Measurements from ENCODE around the gene PAPPA. TPM values are rescaled to one million over a fixed set of nuclear protein-coding genes. Genes with fewer than 3 reads are reported as not detected.

Gene PAPPA
- total RNA-seq, 4 donors from 2014 or later, result 1.0 to 5.0 (median 2.8) TPM

GRCh38 chr9:116309900-116310611 lies 156.5 kb downstream of the PAPPA start:
- no peaks in the 10 kb centered on the region for H3K4me1 ChIP-seq
- no peaks in the 10 kb centered on the region for H3K36me3 ChIP-seq
- TF ChIP-seq CTCF (IDR thresholded peaks at IDR 0.05) (no peak), POLR2A (IDR thresholded peaks at IDR 0.05) (no peak)
- H3K4me3 ChIP-seq (replicated peaks in 1 of 3), result no peak overlapping the region
- no peaks in the 10 kb centered on the region for H3K9me3 ChIP-seq
- intact Hi-C loops (cut with DNase I), result no loop called here
- no peaks in the 10 kb centered on the region for H3K27me3 ChIP-seq
- no peak overlapping the region for H3K27ac ChIP-seq
- no peak for DNase-seq
- WGBS, 2 donors, result 83 to 92% methylated on average over 3 of the region's 3 CpGs

DNA sequence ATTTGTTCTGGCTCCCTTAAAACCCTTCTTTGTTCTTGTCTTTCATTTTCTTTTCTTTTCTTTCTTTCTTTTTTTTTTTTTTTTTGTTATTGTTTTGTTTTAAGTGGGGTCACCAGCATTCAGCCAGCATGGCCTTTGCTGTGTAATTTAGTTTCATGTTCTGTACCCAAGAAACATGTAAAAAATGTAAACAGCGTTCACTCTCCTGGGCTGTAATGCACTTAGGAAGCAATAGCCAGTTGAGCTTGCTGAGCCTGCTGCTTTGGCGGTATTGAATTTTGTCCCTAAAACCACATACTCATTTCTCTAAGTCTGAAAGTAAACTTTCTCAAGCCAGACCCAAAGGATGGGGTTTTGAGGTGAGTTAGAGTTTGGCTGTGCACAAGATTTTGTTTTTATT lies 158.6 kb downstream of the PAPPA start:
- no peaks in the 10 kb centered on the region for H3K36me3 ChIP-seq
- WGBS, 2 donors, result 85 to 87% methylated on average over 2 of the region's 2 CpGs
- no peaks in the 10 kb centered on the region for H3K9me3 ChIP-seq
- no peaks in the 10 kb centered on the region for H3K4me1 ChIP-seq
- intact Hi-C loops (cut with DNase I), result no loop called here
- no peak overlapping the region for H3K4me3 ChIP-seq (replicated peaks in 1 of 3)
- TF ChIP-seq POLR2A (IDR thresholded peaks at IDR 0.05) (no peak), CTCF (IDR thresholded peaks at IDR 0.05) (no peak)
- H3K27ac ChIP-seq, result no peak overlapping the region
- H3K27me3 ChIP-seq, result no peaks in the 10 kb centered on the region
- DNase-seq, result no peak

- Histone ChIP-seq H3K9me3 (no peaks in the 10 kb centered on the region), H3K27ac (no peak overlapping the region), H3K4me3 (replicated peaks in 1 of 3) (no peak overlapping the region), H3K4me1 (no peaks in the 10 kb centered on the region), H3K36me3 (no peaks in the 10 kb centered on the region), H3K27me3 (no peaks in the 10 kb centered on the region)
- 90 to 93% methylated on average over 3 of the region's 3 CpGs for WGBS, 2 donors
- TF ChIP-seq CTCF (IDR thresholded peaks at IDR 0.05) (no peak), POLR2A (IDR thresholded peaks at IDR 0.05) (no peak)
- no peak for DNase-seq
- intact Hi-C loops (cut with DNase I), result no loop called here
Measured at GRCh38 chr9:116313638-116314037, 160.0 kb downstream of the PAPPA start.

GRCh38 chr9:116316246-116316645 lies 162.7 kb downstream of the PAPPA start:
- no peaks in the 10 kb centered on the region for H3K27me3 ChIP-seq
- 79 to 90% methylated on average over 2 of the region's 2 CpGs for WGBS, 2 donors
- H3K4me3 ChIP-seq (replicated peaks in 1 of 3), result no peak overlapping the region
- H3K4me1 ChIP-seq, result no peaks in the 10 kb centered on the region
- intact Hi-C loops (cut with DNase I), result no loop called here
- DNase-seq, result no peak
- no peaks in the 10 kb centered on the region for H3K9me3 ChIP-seq
- no peak overlapping the region for H3K27ac ChIP-seq
- H3K36me3 ChIP-seq, result no peaks in the 10 kb centered on the region
- no peak for TF ChIP-seq POLR2A (IDR thresholded peaks at IDR 0.05)
- TF ChIP-seq CTCF (IDR thresholded peaks at IDR 0.05), result no peak

- Histone ChIP-seq H3K36me3 (no peaks in the 10 kb centered on the region), H3K27ac (no peak overlapping the region), H3K4me1 (no peaks in the 10 kb centered on the region), H3K9me3 (no peaks in the 10 kb centered on the region), H3K27me3 (no peaks in the 10 kb centered on the region), H3K4me3 (replicated peaks in 1 of 3) (no peak overlapping the region)
- TF ChIP-seq POLR2A (IDR thresholded peaks at IDR 0.05), result no peak
- no peak for TF ChIP-seq CTCF (IDR thresholded peaks at IDR 0.05)
- intact Hi-C loops (cut with DNase I), result no loop called here
- no peak for DNase-seq
- 85 to 96% methylated on average over 2 of the region's 2 CpGs for WGBS, 2 donors
Measured at GRCh38 chr9:116317503-116317902, 163.9 kb downstream of the PAPPA start.
